IMR-90 (cell line): ENCODE results near the gene MFAP2. TPM values are rescaled to one million over a fixed set of nuclear protein-coding genes. Genes with fewer than 3 reads are reported as not detected.

Experiments used
- ATAC-seq: fragments of 200-7000 bp; cut with Tn5 transposase; 2 replicates; pipeline ENCODE4 v1.9.1; 2020; ENCODE audit warnings: low read depth, mild to moderate bottlenecking, moderate library complexity
- BruUV-seq: library from RNA; stranded (reverse); fragments of 400-500 nt; replicated peaks from 2 replicates; lab custom pipeline; 2021; lab: Mats Ljungman, UMichigan
- CTCF ChIA-PET: fragments of 300-600 bp; formaldehyde crosslinking; extraction: SDS; loops from one replicate; lab custom pipeline; 2021; ENCODE audit warnings: antibody characterized with exemption; lab: Yijun Ruan, JAX
- POLR2A ChIA-PET: fragments of 300-600 bp; sonication (Branson Sonifier 250); formaldehyde crosslinking; loops from one replicate; lab custom pipeline; 2022; ENCODE audit warnings: antibody characterized with exemption; ENCODE audit not compliant: unreplicated experiment; lab: Charles Lee
- DNase-seq: peaks from one replicate; pipeline ENCODE4 v3.0.0; 2013
- H2AFZ ChIP-seq: replicated peaks from 2 replicates; pipeline ENCODE3; 2013; ENCODE audit warnings: low read length, mild to moderate bottlenecking; ENCODE audit not compliant: poor library complexity
- H2AK5ac ChIP-seq: 2 replicates; pipeline ENCODE4 v1.6.1; 2013; ENCODE audit warnings: low read depth, low read length, inconsistent platforms
- H2AK9ac ChIP-seq: replicated peaks from 2 replicates; pipeline ENCODE3; 2013; ENCODE audit warnings: mild to moderate bottlenecking, low read depth, low read length, moderate library complexity; ENCODE audit not compliant: poor library complexity
- H2BK120ac ChIP-seq: 2 replicates; pipeline ENCODE4 v1.6.1; 2013; ENCODE audit warnings: low read depth, low read length, inconsistent platforms
- H2BK15ac ChIP-seq: 3 replicates; pipeline ENCODE4 v1.6.1; 2013; ENCODE audit warnings: low read depth, low read length, inconsistent platforms
- H2BK20ac ChIP-seq: 2 replicates; pipeline ENCODE4 v1.6.1; 2013; ENCODE audit warnings: low read depth, mild to moderate bottlenecking, inconsistent platforms, low read length, moderate library complexity
- H2BK5ac ChIP-seq: 2 replicates; pipeline ENCODE4 v1.6.1; 2013; ENCODE audit warnings: mild to moderate bottlenecking, low read depth, low read length, inconsistent platforms; ENCODE audit not compliant: poor library complexity, severe bottlenecking
- H3K14ac ChIP-seq: replicated peaks from 2 replicates; pipeline ENCODE4 v1.6.1; 2013; ENCODE audit warnings: low read depth, low read length, inconsistent platforms
- H3K18ac ChIP-seq: 2 replicates; pipeline ENCODE4 v1.6.1; 2013; ENCODE audit warnings: low read depth, low read length, control low read depth
- H3K23ac ChIP-seq: 2 replicates; pipeline ENCODE4 v1.6.1; 2013; ENCODE audit warnings: low read depth, low read length, inconsistent platforms
- H3K27ac ChIP-seq: 2 replicates; pipeline ENCODE4 v1.5.1; 2013; ENCODE audit warnings: mild to moderate bottlenecking, control low read depth, low read length; ENCODE audit not compliant: insufficient read depth
- H3K27me3 ChIP-seq: 2 replicates; pipeline ENCODE4 v1.6.1; 2013; ENCODE audit warnings: low read length; ENCODE audit not compliant: control insufficient read depth, insufficient read depth
- H3K36me3 ChIP-seq: 2 replicates; pipeline ENCODE4 v1.6.1; 2013; ENCODE audit warnings: low read length, mixed read lengths; ENCODE audit not compliant: control insufficient read depth, insufficient read depth
- H3K4ac ChIP-seq: 2 replicates; pipeline ENCODE4 v1.6.1; 2013; ENCODE audit warnings: low read depth, low read length, inconsistent platforms
- H3K4me1 ChIP-seq: 2 replicates; pipeline ENCODE4 v1.6.1; 2013; ENCODE audit warnings: low read length, mixed read lengths; ENCODE audit not compliant: control insufficient read depth, insufficient read depth
- H3K4me2 ChIP-seq: 2 replicates; pipeline ENCODE4 v1.6.1; 2013; ENCODE audit warnings: low read depth, mild to moderate bottlenecking, control low read depth, low read length, moderate library complexity
- H3K4me3 ChIP-seq: 2 replicates; pipeline ENCODE4 v1.5.1; 2013; ENCODE audit warnings: low read depth, mild to moderate bottlenecking, control low read depth, low read length, moderate library complexity; ENCODE audit not compliant: insufficient read depth
- H3K56ac ChIP-seq: 2 replicates; pipeline ENCODE4 v1.6.1; 2013; ENCODE audit warnings: low read length, inconsistent platforms; ENCODE audit not compliant: insufficient read depth; ENCODE audit errors: extremely low read depth
- H3K79me1 ChIP-seq, 2 experiments: 2 replicates each; pipeline ENCODE4 v1.6.1; 2013; ENCODE audit warnings: low read length in 2 of 2, inconsistent platforms in 1 of 2, low read depth in 1 of 2
- H3K9ac ChIP-seq: 2 replicates; pipeline ENCODE4 v1.6.1; 2013; ENCODE audit warnings: low read depth, low read length, control low read depth
- H3K9me1 ChIP-seq: 2 replicates; pipeline ENCODE4 v1.6.1; 2013; ENCODE audit warnings: low read length, inconsistent platforms; ENCODE audit not compliant: insufficient read depth
- H3K9me3 ChIP-seq: 2 replicates; pipeline ENCODE4 v1.6.1; 2013; ENCODE audit warnings: low read length; ENCODE audit not compliant: control insufficient read depth, insufficient read depth
- H4K20me1 ChIP-seq: 2 replicates; pipeline ENCODE4 v1.6.1; 2013; ENCODE audit warnings: low read length, inconsistent platforms; ENCODE audit not compliant: insufficient read depth
- H4K5ac ChIP-seq: 2 replicates; pipeline ENCODE4 v1.6.1; 2013; ENCODE audit warnings: mild to moderate bottlenecking, low read depth, low read length, control low read depth
- H4K8ac ChIP-seq, 2 experiments: 2 replicates each; pipeline ENCODE4 v1.6.1; 2013; ENCODE audit warnings: low read depth in 2 of 2, low read length in 2 of 2, control low read depth in 1 of 2, inconsistent platforms in 1 of 2
- H4K91ac ChIP-seq: 2 replicates; pipeline ENCODE4 v1.6.1; 2013; ENCODE audit warnings: low read depth, low read length, inconsistent platforms; ENCODE audit not compliant: insufficient read depth
- BHLHE40 ChIP-seq: fragments of 150-350 bp; IDR thresholded peaks from 2 replicates; pipeline ENCODE4 v1.6.1; 2016; ENCODE audit warnings: mild to moderate bottlenecking, low read depth, low read length
- CEBPB ChIP-seq: IDR thresholded peaks from 2 replicates; pipeline ENCODE4 v1.6.1; 2012; ENCODE audit warnings: low read depth, low read length, improper control_type of control experiment
- CTCF ChIP-seq: conservative IDR thresholded peaks from 2 replicates; pipeline ENCODE4 v1.5.1; 2012; ENCODE audit warnings: mild to moderate bottlenecking, low read depth, low read length, improper control_type of control experiment
- FOS ChIP-seq: fragments of 150-350 bp; IDR thresholded peaks from 2 replicates; pipeline ENCODE4 v1.6.1; 2016; ENCODE audit warnings: low read depth, low read length
- MAFK ChIP-seq: IDR thresholded peaks from 2 replicates; pipeline ENCODE4 v1.6.1; 2012; ENCODE audit warnings: low read depth, low read length, improper control_type of control experiment
- MAZ ChIP-seq: IDR thresholded peaks from 2 replicates; pipeline ENCODE4 v1.6.1; 2012; ENCODE audit warnings: low read depth, mild to moderate bottlenecking, low read length, improper control_type of control experiment, moderate library complexity, borderline replicate concordance
- MXI1 ChIP-seq: IDR thresholded peaks from 2 replicates; pipeline ENCODE4 v1.6.1; 2012; ENCODE audit warnings: low read depth, mild to moderate bottlenecking, low read length, moderate library complexity, borderline replicate concordance
- NFE2L2 ChIP-seq: fragments of 150-350 bp; IDR thresholded peaks from 2 replicates; pipeline ENCODE4 v1.6.1; 2016; ENCODE audit warnings: low read depth, mild to moderate bottlenecking, low read length
- POLR2A ChIP-seq: IDR thresholded peaks from 2 replicates; pipeline ENCODE4 v1.6.1; 2012; ENCODE audit warnings: mild to moderate bottlenecking, low read depth, low read length
- RAD21 ChIP-seq: IDR thresholded peaks from 2 replicates; pipeline ENCODE4 v1.6.1; 2012; ENCODE audit warnings: low read length, improper control_type of control experiment
- RCOR1 ChIP-seq: IDR thresholded peaks from 2 replicates; pipeline ENCODE4 v1.6.1; 2012; ENCODE audit warnings: mild to moderate bottlenecking, low read length, improper control_type of control experiment; ENCODE audit not compliant: insufficient replicate concordance
- SMC3 ChIP-seq: fragments of 150-350 bp; IDR thresholded peaks from 2 replicates; pipeline ENCODE4 v1.6.1; 2016; ENCODE audit warnings: low read depth, mild to moderate bottlenecking, antibody characterized with exemption, low read length, moderate library complexity
- WGBS, 2 experiments: methylation state at CpG; one replicate each; pipeline versions ENCODE4 v1.1.5 to v1.1.7; 2013; ENCODE audit warnings: missing lambda C conversion rate in 2 of 2; ENCODE audit not compliant: insufficient read length in 1 of 2; ENCODE audit errors: extremely low coverage in 2 of 2; 5-methylcytosine and 5-hydroxymethylcytosine counted together
- dilution Hi-C: fragments of 300-500 bp; cut with HindIII; formaldehyde crosslinking; loops from one replicate; pipeline ENCODE4 v1.14.3; 2018; ENCODE audit warnings: low sequenced_read_pairs; ENCODE audit not compliant: unreplicated experiment
- in situ Hi-C: fragments of 300-500 bp; cut with MboI; formaldehyde crosslinking; loops from 3 replicates; pipeline ENCODE4 v1.14.3; 2019; ENCODE audit warnings: low sequenced_read_pairs, inconsistent platforms, mixed read lengths
- intact Hi-C: fragments of 100-400 bp; cut with micrococcal nuclease; formaldehyde crosslinking; loops from 2 replicates; pipeline ENCODE4 v1.10.0; 2022
- polyA plus RNA-seq, 3 experiments: library from polyadenylated mRNA; depleted of rRNA; stranded (reverse); fragments of >200 nt; gene quantifications; 2 replicates each; pipeline ENCODE4 v1.2.3, GENCODE V29; 2012; ENCODE audit warnings: low replicate concordance in 1 of 3
- total RNA-seq: library from RNA; depleted of rRNA; stranded (reverse); fragments of >200 nt; gene quantifications from 2 replicates; pipeline ENCODE4 v1.2.3, GENCODE V29; 2012
- TF ChIP-seq, protein P1 (sequence below): fragments of 150-350 bp; IDR thresholded peaks from 2 replicates; pipeline ENCODE4 v1.6.1; 2016; ENCODE audit warnings: low read depth, mild to moderate bottlenecking, low read length, moderate library complexity, borderline replicate concordance
- TF ChIP-seq, protein P2 (sequence below): fragments of 150-350 bp; IDR thresholded peaks from 2 replicates; pipeline ENCODE4 v1.6.1; 2017; ENCODE audit warnings: mild to moderate bottlenecking, antibody characterized with exemption, low read length, low read depth

The MFAP2 gene
- total and polyA plus RNA-seq, 2 of the 4 experiments (the other 2 are of a cell fraction), result 3.9 to 13.9 TPM

GRCh38 chr1:16925635-16926490 lies 54.6 kb downstream of the MFAP2 start:
- Histone ChIP-seq H3K9me3 (no peaks in the 10 kb centered on the region), H3K27me3 (no peaks in the 10 kb centered on the region; the same call in 1 of the 2 replicates), H3K79me1 (peaks cover 0 to 5% of the 10 kb centered on the region in 2 experiments; a peak in 1 of 4 replicates), H3K4ac (no peak overlapping the region), H3K4me2 (no peak overlapping the region), H3K4me1 (peaks cover 5% of the 10 kb centered on the region; the same call in 1 of the 2 replicates), H2BK15ac (no peak overlapping the region), H4K8ac (no peak overlapping the region), H2BK20ac (no peak overlapping the region), H3K18ac (no peak overlapping the region), H3K27ac (no peak overlapping the region), H2BK120ac (no peak overlapping the region), H3K56ac (no peak overlapping the region), H2BK5ac (no peak overlapping the region), H4K20me1 (no peaks in the 10 kb centered on the region; the same call in 1 of the 2 replicates), H3K9me1 (peaks cover 13% of the 10 kb centered on the region; the same call in 1 of the 2 replicates), H3K4me3 (no peak overlapping the region), H2AFZ (peak overlapping the region; percentile 37), H2AK5ac (no peak overlapping the region), H3K23ac (no peak overlapping the region), H2AK9ac (no peak overlapping the region), H3K14ac (no peak overlapping the region), H3K9ac (no peak overlapping the region), H3K36me3 (no peaks in the 10 kb centered on the region; the same call in 1 of the 2 replicates), H4K5ac (no peak overlapping the region), H4K91ac (no peak overlapping the region)
- WGBS, 2 experiments, result 85% methylated on average over 7 of the region's 13 CpGs; no CpG with 5 or more reads in 1 of the 2 experiments
- no peak for ATAC-seq
- DNase-seq, result no peak
- ChIA-PET CTCF (interaction anchor here (0.7 kb wide), 1 partner anchor 20 kb away, joined by 3 read pairs; no protein-coding TSS in a partner anchor), POLR2A (interaction anchor here (0.5 kb wide), 1 partner anchor 309 kb away, joined by 5 read pairs; no protein-coding TSS in a partner anchor)
- in situ Hi-C loops (no loop called here), dilution Hi-C loops (no loop called here), intact Hi-C loops (no loop called here)
- TF ChIP-seq NFE2L2 (no peak), RCOR1 (no peak), CEBPB (no peak), MAZ (no peak), SMC3 (no peak), RAD21 (no peak), POLR2A (no peak), MXI1 (no peak), CTCF (no peak), FOS (no peak), MAFK (no peak), BHLHE40 (no peak)
- TF ChIP-seq, protein P1, sequence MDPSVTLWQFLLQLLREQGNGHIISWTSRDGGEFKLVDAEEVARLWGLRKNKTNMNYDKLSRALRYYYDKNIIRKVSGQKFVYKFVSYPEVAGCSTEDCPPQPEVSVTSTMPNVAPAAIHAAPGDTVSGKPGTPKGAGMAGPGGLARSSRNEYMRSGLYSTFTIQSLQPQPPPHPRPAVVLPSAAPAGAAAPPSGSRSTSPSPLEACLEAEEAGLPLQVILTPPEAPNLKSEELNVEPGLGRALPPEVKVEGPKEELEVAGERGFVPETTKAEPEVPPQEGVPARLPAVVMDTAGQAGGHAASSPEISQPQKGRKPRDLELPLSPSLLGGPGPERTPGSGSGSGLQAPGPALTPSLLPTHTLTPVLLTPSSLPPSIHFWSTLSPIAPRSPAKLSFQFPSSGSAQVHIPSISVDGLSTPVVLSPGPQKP, result no peak
- TF ChIP-seq, protein P2, sequence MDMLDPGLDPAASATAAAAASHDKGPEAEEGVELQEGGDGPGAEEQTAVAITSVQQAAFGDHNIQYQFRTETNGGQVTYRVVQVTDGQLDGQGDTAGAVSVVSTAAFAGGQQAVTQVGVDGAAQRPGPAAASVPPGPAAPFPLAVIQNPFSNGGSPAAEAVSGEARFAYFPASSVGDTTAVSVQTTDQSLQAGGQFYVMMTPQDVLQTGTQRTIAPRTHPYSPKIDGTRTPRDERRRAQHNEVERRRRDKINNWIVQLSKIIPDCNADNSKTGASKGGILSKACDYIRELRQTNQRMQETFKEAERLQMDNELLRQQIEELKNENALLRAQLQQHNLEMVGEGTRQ, result no peak
- BruUV-seq, result no TSS peak
